Smooth muscle cell (in vitro differentiated cells): ENCODE data around the gene LHX3. TPM values are rescaled to one million over a fixed set of nuclear protein-coding genes. Genes with fewer than 3 reads are reported as not detected.

Source experiments
- DNase-seq: peaks from one replicate; lab custom pipeline; 2025; ENCODE audit not compliant: unreplicated experiment; lab: John Stamatoyannopoulos, UW
- H2AFZ ChIP-seq: fragments of 200-600 bp; sonication (generic); 2 replicates; pipeline ENCODE4 v1.6.0; 2016; ENCODE audit warnings: antibody characterized with exemption, low read depth, mild to moderate bottlenecking
- H3F3A ChIP-seq: fragments of 200-600 bp; sonication (generic); 2 replicates; pipeline ENCODE4 v1.6.0; 2017; ENCODE audit warnings: antibody characterized with exemption, low read depth
- H3K27ac ChIP-seq: fragments of 200-600 bp; sonication (generic); 2 replicates; pipeline ENCODE4 v1.5.1; 2016; ENCODE audit warnings: low read depth, mild to moderate bottlenecking
- H3K27me3 ChIP-seq: fragments of 200-600 bp; sonication (generic); 2 replicates; pipeline ENCODE4 v1.6.1; 2016; ENCODE audit warnings: low read depth, mild to moderate bottlenecking
- H3K36me3 ChIP-seq: fragments of 200-600 bp; sonication (generic); 2 replicates; pipeline ENCODE4 v1.5.1; 2016; ENCODE audit warnings: low read depth
- H3K4me1 ChIP-seq: fragments of 200-600 bp; sonication (generic); 2 replicates; pipeline ENCODE4 v1.5.1; 2016; ENCODE audit warnings: low read depth
- H3K4me2 ChIP-seq: fragments of 200-600 bp; sonication (generic); 2 replicates; pipeline ENCODE4 v1.6.0; 2016; ENCODE audit warnings: mild to moderate bottlenecking
- H3K4me3 ChIP-seq: fragments of 200-600 bp; sonication (generic); 2 replicates; pipeline ENCODE4 v1.5.1; 2016; ENCODE audit warnings: mild to moderate bottlenecking
- H3K79me2 ChIP-seq: fragments of 200-600 bp; sonication (generic); 2 replicates; pipeline ENCODE4 v1.6.0; 2016; ENCODE audit warnings: low read depth, mild to moderate bottlenecking
- H3K9ac ChIP-seq: fragments of 200-600 bp; sonication (generic); 2 replicates; pipeline ENCODE4 v1.6.0; 2016; ENCODE audit warnings: low read depth
- H3K9me3 ChIP-seq: fragments of 200-600 bp; sonication (generic); replicated peaks from 2 replicates; pipeline ENCODE4 v1.5.1; 2016; ENCODE audit warnings: low read depth
- H4K20me1 ChIP-seq: fragments of 200-600 bp; sonication (generic); 2 replicates; pipeline ENCODE4 v1.6.0; 2016; ENCODE audit warnings: low read depth
- WGBS: methylation state at CpG from one replicate; pipeline ENCODE4 v1.1.7; 2016; ENCODE audit warnings: low lambda C conversion rate; 5-methylcytosine and 5-hydroxymethylcytosine counted together
- polyA plus RNA-seq: library from polyadenylated mRNA; unstranded; fragments of >200 nt; fragmentation: Nextera tagmentation; extraction: Ambion mirVana; gene quantifications from 2 replicates; pipeline ENCODE4 v1.2.1, GENCODE V29; 2016
- total RNA-seq: library from RNA; depleted of rRNA; stranded (reverse); fragments of >200 nt; gene quantifications from 2 replicates; pipeline ENCODE4 v1.2.3, GENCODE V29; 2014
- TF ChIP-seq, protein P1 (sequence below): fragments of 200-600 bp; sonication (generic); IDR thresholded peaks from 2 replicates; pipeline ENCODE4 v1.5.1; 2017; ENCODE audit warnings: borderline replicate concordance, mild to moderate bottlenecking, antibody characterized with exemption; ENCODE audit not compliant: insufficient read depth, poor library complexity, severe bottlenecking

The LHX3 gene
- total and polyA plus RNA-seq, 2 experiments from 2014 or later, result not detected

DNA sequence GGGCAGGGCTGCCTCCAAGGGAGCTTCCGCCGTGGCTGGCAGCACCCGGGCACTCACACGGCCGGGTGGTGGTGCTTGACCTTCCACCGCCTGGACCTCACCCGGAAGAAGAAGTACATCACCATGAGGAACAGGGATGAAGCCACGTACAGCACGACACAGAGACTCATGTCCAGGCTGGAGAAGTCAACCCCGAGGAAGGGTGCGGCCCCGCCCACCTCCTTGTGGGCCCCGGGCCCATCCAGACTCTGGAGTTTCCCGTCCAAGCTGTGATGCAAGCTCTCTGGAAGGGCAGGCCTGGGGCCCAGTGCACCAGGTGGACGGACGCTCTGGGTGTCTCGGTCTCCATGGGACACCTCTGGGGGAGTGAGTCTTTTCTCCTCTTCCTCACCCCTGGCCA, 3.7 kb upstream of the LHX3 start:
- Histone ChIP-seq H3K9ac (no peak overlapping the region), H3K27ac (no peak overlapping the region), H2AFZ (no peak overlapping the region), H3K4me1 (no peaks in the 10 kb centered on the region), H3K79me2 (no peaks in the 10 kb centered on the region), H3K4me3 (no peak overlapping the region), H3K9me3 (no peaks in the 10 kb centered on the region), H3F3A (no peaks in the 10 kb centered on the region), H4K20me1 (peaks cover 27% of the 10 kb centered on the region), H3K4me2 (no peak overlapping the region), H3K36me3 (no peaks in the 10 kb centered on the region), H3K27me3 (peaks cover 20% of the 10 kb centered on the region)
- 94% methylated on average over 17 of the region's 17 CpGs for WGBS
- no peak for DNase-seq
- TF ChIP-seq, protein P1, sequence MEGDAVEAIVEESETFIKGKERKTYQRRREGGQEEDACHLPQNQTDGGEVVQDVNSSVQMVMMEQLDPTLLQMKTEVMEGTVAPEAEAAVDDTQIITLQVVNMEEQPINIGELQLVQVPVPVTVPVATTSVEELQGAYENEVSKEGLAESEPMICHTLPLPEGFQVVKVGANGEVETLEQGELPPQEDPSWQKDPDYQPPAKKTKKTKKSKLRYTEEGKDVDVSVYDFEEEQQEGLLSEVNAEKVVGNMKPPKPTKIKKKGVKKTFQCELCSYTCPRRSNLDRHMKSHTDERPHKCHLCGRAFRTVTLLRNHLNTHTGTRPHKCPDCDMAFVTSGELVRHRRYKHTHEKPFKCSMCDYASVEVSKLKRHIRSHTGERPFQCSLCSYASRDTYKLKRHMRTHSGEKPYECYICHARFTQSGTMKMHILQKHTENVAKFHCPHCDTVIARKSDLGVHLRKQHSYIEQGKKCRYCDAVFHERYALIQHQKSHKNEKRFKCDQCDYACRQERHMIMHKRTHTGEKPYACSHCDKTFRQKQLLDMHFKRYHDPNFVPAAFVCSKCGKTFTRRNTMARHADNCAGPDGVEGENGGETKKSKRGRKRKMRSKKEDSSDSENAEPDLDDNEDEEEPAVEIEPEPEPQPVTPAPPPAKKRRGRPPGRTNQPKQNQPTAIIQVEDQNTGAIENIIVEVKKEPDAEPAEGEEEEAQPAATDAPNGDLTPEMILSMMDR, result no peak

DNA sequence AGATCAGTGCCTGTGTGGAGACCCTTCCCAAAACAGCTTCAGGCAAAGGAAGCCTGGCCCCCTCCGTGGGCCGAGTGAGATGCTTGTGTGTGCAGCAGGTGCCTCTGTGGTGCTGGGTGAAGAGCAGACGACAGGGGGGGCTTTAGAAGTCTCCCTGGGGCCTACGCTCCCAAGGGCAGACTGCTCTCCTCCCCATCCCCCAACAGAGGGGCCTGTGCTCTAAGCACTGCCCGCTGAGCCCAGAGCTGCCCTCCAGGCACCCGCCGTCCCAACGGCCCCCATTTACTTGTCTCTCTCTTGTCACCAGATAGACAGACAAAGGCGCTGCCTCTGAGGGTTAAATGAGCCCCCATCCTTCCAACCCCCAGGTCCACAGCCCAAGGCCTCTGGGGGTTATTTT, 2.7 kb upstream of the LHX3 start:
- Histone ChIP-seq H2AFZ (no peak overlapping the region), H3K9me3 (no peaks in the 10 kb centered on the region), H3F3A (no peaks in the 10 kb centered on the region), H3K79me2 (no peaks in the 10 kb centered on the region), H3K27ac (no peak overlapping the region), H3K4me1 (no peaks in the 10 kb centered on the region), H3K4me3 (no peak overlapping the region), H3K36me3 (no peaks in the 10 kb centered on the region), H3K4me2 (no peak overlapping the region), H4K20me1 (peaks cover 27% of the 10 kb centered on the region), H3K9ac (no peak overlapping the region), H3K27me3 (peaks cover 30% of the 10 kb centered on the region)
- 87% methylated on average over 9 of the region's 9 CpGs for WGBS
- no peak for DNase-seq
- TF ChIP-seq, protein P1, result no peak

DNA sequence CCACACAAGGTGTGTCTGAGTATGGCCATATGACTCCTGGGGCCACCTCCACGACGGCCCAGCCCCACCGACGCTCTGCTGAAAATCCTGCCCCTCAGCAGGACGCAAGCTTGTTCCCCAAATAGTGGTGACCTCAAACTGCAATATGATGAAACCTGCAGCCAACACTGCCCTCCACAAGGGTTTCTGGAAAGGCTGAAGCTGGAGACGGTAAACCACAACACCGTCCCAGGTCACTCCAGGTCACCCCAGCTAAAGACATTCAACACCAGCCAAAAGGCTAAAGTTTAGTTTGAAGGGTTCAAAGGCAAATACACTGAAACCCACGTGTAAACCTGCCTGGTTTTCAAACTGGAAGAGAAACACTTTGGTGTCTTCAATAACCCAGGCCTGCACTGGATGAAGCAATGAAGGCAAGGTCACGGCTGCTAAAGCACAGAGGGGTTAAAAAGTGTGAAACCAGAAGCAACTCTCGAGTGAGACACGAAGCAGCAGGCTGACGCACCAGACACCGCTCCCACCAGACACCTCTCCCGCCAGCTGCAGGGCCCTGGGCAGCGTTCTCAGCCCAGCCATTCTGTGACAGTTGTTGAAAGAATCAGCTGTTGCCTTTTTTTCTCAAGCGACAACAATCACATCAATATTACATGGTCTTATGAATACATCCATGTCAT, 1.8 kb upstream of the LHX3 start:
- peaks cover 38% of the 10 kb centered on the region for H3K27me3 ChIP-seq
- no peaks in the 10 kb centered on the region for H3K36me3 ChIP-seq
- no peaks in the 10 kb centered on the region for H3K4me1 ChIP-seq
- no peak overlapping the region for H3K4me3 ChIP-seq
- H3K27ac ChIP-seq, result no peak overlapping the region
- TF ChIP-seq, protein P1, result no peak
- no peak overlapping the region for H2AFZ ChIP-seq
- H4K20me1 ChIP-seq, result peaks cover 27% of the 10 kb centered on the region
- H3K79me2 ChIP-seq, result no peaks in the 10 kb centered on the region
- H3K9ac ChIP-seq, result no peak overlapping the region
- H3K4me2 ChIP-seq, result no peak overlapping the region
- no peaks in the 10 kb centered on the region for H3F3A ChIP-seq
- 68% methylated on average over 16 of the region's 16 CpGs for WGBS
- no peaks in the 10 kb centered on the region for H3K9me3 ChIP-seq
- DNase-seq, result no peak

DNA sequence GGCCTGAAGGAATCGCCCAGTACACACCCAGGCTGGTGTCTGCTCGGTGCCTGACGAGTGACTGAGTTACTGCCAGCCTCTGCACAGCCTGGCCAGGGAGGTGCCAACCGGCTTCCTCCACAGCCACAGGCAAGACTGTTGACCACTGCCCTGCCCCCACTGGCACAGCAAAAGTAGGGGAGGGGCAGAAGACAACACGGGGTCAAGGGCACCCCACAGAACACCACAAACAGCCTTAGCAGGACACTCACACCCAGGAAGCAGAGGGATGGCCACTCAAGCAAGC, 722 bp upstream of the LHX3 start:
- TF ChIP-seq, protein P1, result no peak
- H3K4me3 ChIP-seq, result no peak overlapping the region
- H3K9me3 ChIP-seq, result no peaks in the 10 kb centered on the region
- no peak overlapping the region for H3K27ac ChIP-seq
- no peaks in the 10 kb centered on the region for H3F3A ChIP-seq
- 88% methylated on average over 5 of the region's 5 CpGs for WGBS
- no peak overlapping the region for H3K9ac ChIP-seq
- no peaks in the 10 kb centered on the region for H3K36me3 ChIP-seq
- H4K20me1 ChIP-seq, result peaks cover 27% of the 10 kb centered on the region
- H3K79me2 ChIP-seq, result no peaks in the 10 kb centered on the region
- H3K27me3 ChIP-seq, result peaks cover 49% of the 10 kb centered on the region
- H3K4me1 ChIP-seq, result no peaks in the 10 kb centered on the region
- DNase-seq, result no peak
- H3K4me2 ChIP-seq, result no peak overlapping the region
- no peak overlapping the region for H2AFZ ChIP-seq
